Measurements from ENCODE around the gene CIAO1.

DNA sequence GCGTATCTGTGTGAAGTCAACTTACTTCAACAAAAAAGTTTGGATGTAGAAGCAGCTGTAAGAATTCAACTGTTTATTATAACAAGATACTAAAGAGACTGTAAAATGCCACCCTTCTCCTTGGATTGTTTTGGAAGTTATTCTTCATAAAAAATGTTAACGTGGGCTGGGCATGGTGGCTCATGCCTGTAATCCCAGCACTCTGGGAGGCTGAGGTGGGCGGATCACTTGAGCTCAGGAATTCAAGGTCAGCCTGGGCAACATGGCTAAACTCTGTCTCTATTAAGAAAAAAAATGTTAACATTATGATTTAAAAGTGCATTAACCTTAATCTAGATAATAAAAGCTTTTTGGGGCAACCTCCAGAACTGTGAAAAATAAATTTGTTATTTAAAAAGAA lies 7.7 kb downstream of the CIAO1 start:
- TF ChIP-seq, protein P1, sequence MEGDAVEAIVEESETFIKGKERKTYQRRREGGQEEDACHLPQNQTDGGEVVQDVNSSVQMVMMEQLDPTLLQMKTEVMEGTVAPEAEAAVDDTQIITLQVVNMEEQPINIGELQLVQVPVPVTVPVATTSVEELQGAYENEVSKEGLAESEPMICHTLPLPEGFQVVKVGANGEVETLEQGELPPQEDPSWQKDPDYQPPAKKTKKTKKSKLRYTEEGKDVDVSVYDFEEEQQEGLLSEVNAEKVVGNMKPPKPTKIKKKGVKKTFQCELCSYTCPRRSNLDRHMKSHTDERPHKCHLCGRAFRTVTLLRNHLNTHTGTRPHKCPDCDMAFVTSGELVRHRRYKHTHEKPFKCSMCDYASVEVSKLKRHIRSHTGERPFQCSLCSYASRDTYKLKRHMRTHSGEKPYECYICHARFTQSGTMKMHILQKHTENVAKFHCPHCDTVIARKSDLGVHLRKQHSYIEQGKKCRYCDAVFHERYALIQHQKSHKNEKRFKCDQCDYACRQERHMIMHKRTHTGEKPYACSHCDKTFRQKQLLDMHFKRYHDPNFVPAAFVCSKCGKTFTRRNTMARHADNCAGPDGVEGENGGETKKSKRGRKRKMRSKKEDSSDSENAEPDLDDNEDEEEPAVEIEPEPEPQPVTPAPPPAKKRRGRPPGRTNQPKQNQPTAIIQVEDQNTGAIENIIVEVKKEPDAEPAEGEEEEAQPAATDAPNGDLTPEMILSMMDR (IDR thresholded peaks at IDR 0.05) = no peak
- TF ChIP-seq EZH2phosphoT487 (IDR thresholded peaks at IDR 0.05) (no peak), EZH2 (IDR thresholded peaks at IDR 0.05) (no peak)
